Measurements from ENCODE around the gene EED. TPM values are rescaled to one million over a fixed set of nuclear protein-coding genes. Genes with fewer than 3 reads are reported as not detected.

Gene EED
- polyA plus RNA-seq, 3 donors = 2.3 to 17.8 (median 5.1) TPM

GRCh38 chr11:86301742-86302091 is 57.2 kb downstream of the EED start:
- peaks cover 2 to 9% of the 10 kb centered on the region in 2 donors for H3K36me3 Mint-ChIP-seq
- Histone ChIP-seq H3K4me2 (replicated peaks; ENCODE audit: extremely low read depth, low read length, poor library complexity, severe bottlenecking) (peak overlapping the region; percentile 88), H3K9me3 (replicated peaks in 1 of 2; ENCODE audit: control insufficient read depth in 1 of 2, insufficient read depth in 1 of 2, low read length in 2 of 2) (no peaks in the 10 kb centered on the region), H3K4me3 (replicated peaks in 1 of 3; ENCODE audit: low read depth in 2 of 3, low read length in 3 of 3) (peak overlapping the region in 2 of 3 experiments; percentile 90 to 93), H3K9ac (ENCODE audit: insufficient read depth, low read length, poor library complexity, severe bottlenecking) (peak overlapping the region; percentile 86), H3K36me3 (replicated peaks in 1 of 2; ENCODE audit: control insufficient read depth in 1 of 2, insufficient read depth in 2 of 2, low read length in 2 of 2) (no peaks in the 10 kb centered on the region), H3K79me2 (ENCODE audit: insufficient read depth, low read length) (peaks cover 35% of the 10 kb centered on the region), H3K27me3 (ENCODE audit: control insufficient read depth in 2 of 2, insufficient read depth in 2 of 2, low read length in 2 of 2) (no peaks in the 10 kb centered on the region), H2AFZ (ENCODE audit: insufficient read depth, low read depth, low read length, poor library complexity, severe bottlenecking) (peak overlapping the region; percentile 96), H3K27ac (ENCODE audit: low read depth in 1 of 2, low read length in 2 of 2) (peak overlapping the region; percentile 66 to 94), H4K20me1 (ENCODE audit: insufficient read depth, low read length) (no peaks in the 10 kb centered on the region), H3K4me1 (ENCODE audit: control insufficient read depth in 1 of 2, insufficient read depth in 2 of 2, low read length in 2 of 2) (peaks cover 12 to 16% of the 10 kb centered on the region in 2 donors)
- peak overlapping the region in 4 of 7 donors; percentile 95 to 99 (median 97) for H3K27ac Mint-ChIP-seq
- TF ChIP-seq CTCF (IDR thresholded peaks at IDR 0.05) = no peak
- 0% methylated on average over 2 of the region's 6 CpGs for WGBS (ENCODE audit: insufficient coverage)
- DNase-seq = no peak
- peak overlapping the region; percentile 98 for H3K4me3 Mint-ChIP-seq
- peaks cover 0 to 3% (median 0%) of the 10 kb centered on the region in 7 donors for H3K9me3 Mint-ChIP-seq
- peaks cover 0 to 3% (median 0%) of the 10 kb centered on the region in 3 donors for H3K27me3 Mint-ChIP-seq (ENCODE audit: low read depth in 3 of 3)
- intact Hi-C loops (cut with micrococcal nuclease) = no loop called here
- H3K4me1 Mint-ChIP-seq = peaks cover 12% of the 10 kb centered on the region

- Mint-ChIP-seq H3K4me1 (peaks cover 12% of the 10 kb centered on the region), H3K9me3 (peaks cover 0 to 3% (median 0%) of the 10 kb centered on the region in 7 donors), H3K27me3 (ENCODE audit: low read depth in 3 of 3) (peaks cover 0 to 3% (median 0%) of the 10 kb centered on the region in 3 donors), H3K27ac (peak within 1 kb of the TSS; percentile 92 to 99 (median 96)), H3K36me3 (peaks cover 2 to 9% of the 10 kb centered on the region in 2 donors), H3K4me3 (peak within 1 kb of the TSS; percentile 98)
- Histone ChIP-seq H3K9me3 (replicated peaks in 1 of 2; ENCODE audit: control insufficient read depth in 1 of 2, insufficient read depth in 1 of 2, low read length in 2 of 2) (no peaks in the 10 kb centered on the region), H3K9ac (ENCODE audit: insufficient read depth, low read length, poor library complexity, severe bottlenecking) (peak within 1 kb of the TSS; percentile 86), H3K4me1 (ENCODE audit: control insufficient read depth in 1 of 2, insufficient read depth in 2 of 2, low read length in 2 of 2) (peaks cover 12 to 16% of the 10 kb centered on the region in 2 donors), H2AFZ (ENCODE audit: insufficient read depth, low read depth, low read length, poor library complexity, severe bottlenecking) (peak within 1 kb of the TSS; percentile 96), H3K4me3 (replicated peaks in 1 of 3; ENCODE audit: low read depth in 2 of 3, low read length in 3 of 3) (peak within 1 kb of the TSS; percentile 64 to 93 (median 90)), H3K79me2 (ENCODE audit: insufficient read depth, low read length) (peaks cover 35% of the 10 kb centered on the region), H3K4me2 (replicated peaks; ENCODE audit: extremely low read depth, low read length, poor library complexity, severe bottlenecking) (peak within 1 kb of the TSS; percentile 88), H3K36me3 (replicated peaks in 1 of 2; ENCODE audit: control insufficient read depth in 1 of 2, insufficient read depth in 2 of 2, low read length in 2 of 2) (no peaks in the 10 kb centered on the region), H3K27me3 (ENCODE audit: control insufficient read depth in 2 of 2, insufficient read depth in 2 of 2, low read length in 2 of 2) (no peaks in the 10 kb centered on the region), H3K27ac (ENCODE audit: low read depth in 1 of 2, low read length in 2 of 2) (peak within 1 kb of the TSS; percentile 66 to 94), H4K20me1 (ENCODE audit: insufficient read depth, low read length) (no peaks in the 10 kb centered on the region)
- intact Hi-C loops (cut with micrococcal nuclease) = no loop called here
- under 1% methylated on average over 26 of the region's 30 CpGs for WGBS (ENCODE audit: insufficient coverage)
- TF ChIP-seq CTCF (IDR thresholded peaks at IDR 0.05) = no peak
- DNase-seq = peak; percentile 82 to 94 (median 88)
These were observed 57.7 kb downstream of the EED start, which contains the start of gene HIKESHI for GRCh38 chr11:86302092-86302793. TSS of gene HIKESHI (plus strand) at chr11:86302240. CDS start at chr11:86302449, 209 bp downstream.

Measured in CD14-positive monocyte (primary cell).